ENCODE results near the gene HOXB5.

The HOXB5 gene

DNA sequence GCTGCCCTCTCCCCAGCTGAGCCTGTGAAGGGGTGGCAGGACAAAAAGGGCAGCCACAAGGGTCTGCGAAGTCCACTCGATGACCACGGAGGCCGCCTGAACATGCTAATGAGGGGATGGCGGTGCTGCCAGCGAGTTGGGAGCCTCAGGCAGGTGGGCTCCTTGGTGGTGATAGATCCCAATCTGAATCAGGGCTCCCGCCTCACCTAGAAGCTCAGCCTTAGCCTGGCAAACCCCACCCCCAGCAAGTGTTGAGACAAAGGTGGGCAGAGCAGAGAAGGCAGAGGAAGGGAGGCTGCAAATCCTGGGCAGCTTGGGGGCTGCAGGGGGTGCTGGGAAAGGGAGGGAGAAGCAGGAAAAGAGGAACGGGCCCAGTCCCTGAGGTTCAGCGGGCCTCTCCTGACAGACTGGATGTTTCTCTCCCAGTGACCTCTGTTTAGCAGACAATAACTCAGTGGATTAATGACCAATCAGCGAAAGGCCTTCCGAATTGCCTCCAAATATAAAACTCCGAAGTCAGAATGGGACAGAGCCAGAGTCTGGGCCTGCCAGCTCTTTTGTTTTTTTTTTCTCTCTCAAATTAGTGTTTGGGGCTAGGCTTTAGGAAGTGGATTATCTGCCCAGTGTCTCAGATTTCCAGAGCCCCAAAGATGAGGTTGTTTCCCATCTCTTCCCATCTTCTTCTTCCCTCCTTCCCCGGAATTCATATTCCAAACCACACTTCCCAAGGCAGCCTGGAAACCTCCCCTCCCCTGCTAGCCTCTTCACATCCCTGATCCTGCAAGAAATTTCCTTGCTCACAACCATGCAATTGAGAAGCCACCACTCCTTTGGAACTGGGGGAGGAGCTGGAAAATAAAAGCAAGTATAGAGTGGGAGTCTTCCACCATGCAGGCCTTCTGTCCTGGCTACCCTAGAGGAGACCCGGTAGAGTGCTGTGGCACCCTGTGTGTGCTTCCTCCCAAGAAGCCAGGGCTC lies 33.5 kb downstream of the HOXB5 start:
- TF ChIP-seq, protein P1, sequence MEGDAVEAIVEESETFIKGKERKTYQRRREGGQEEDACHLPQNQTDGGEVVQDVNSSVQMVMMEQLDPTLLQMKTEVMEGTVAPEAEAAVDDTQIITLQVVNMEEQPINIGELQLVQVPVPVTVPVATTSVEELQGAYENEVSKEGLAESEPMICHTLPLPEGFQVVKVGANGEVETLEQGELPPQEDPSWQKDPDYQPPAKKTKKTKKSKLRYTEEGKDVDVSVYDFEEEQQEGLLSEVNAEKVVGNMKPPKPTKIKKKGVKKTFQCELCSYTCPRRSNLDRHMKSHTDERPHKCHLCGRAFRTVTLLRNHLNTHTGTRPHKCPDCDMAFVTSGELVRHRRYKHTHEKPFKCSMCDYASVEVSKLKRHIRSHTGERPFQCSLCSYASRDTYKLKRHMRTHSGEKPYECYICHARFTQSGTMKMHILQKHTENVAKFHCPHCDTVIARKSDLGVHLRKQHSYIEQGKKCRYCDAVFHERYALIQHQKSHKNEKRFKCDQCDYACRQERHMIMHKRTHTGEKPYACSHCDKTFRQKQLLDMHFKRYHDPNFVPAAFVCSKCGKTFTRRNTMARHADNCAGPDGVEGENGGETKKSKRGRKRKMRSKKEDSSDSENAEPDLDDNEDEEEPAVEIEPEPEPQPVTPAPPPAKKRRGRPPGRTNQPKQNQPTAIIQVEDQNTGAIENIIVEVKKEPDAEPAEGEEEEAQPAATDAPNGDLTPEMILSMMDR (IDR thresholded peaks at IDR 0.05) = no peak
- TF ChIP-seq ZFX (IDR thresholded peaks at IDR 0.05; ENCODE audit: borderline replicate concordance) = no peak
- no peak overlapping the region for H3K27ac ChIP-seq

- no peak overlapping the region for H3K27ac ChIP-seq
- TF ChIP-seq, protein P1 (IDR thresholded peaks at IDR 0.05) = no peak
- no peak for TF ChIP-seq ZFX (IDR thresholded peaks at IDR 0.05; ENCODE audit: borderline replicate concordance)
Observed at GRCh38 chr17:48559122-48559839, 34.3 kb downstream of the HOXB5 start.

GRCh38 chr17:48558831-48559121 lies 34.8 kb downstream of the HOXB5 start:
- H3K27ac ChIP-seq = no peak overlapping the region

GRCh38 chr17:48558057-48558830 lies 35.3 kb downstream of the HOXB5 start:
- no peak for TF ChIP-seq ZFX (IDR thresholded peaks at IDR 0.05; ENCODE audit: borderline replicate concordance)
- TF ChIP-seq, protein P1 (IDR thresholded peaks at IDR 0.05) = no peak
- H3K27ac ChIP-seq = no peak overlapping the region

More at GRCh38 chr17:48558831-48559121, 34.8 kb downstream of the HOXB5 start:
- no peak for TF ChIP-seq ZFX (IDR thresholded peaks at IDR 0.05; ENCODE audit: borderline replicate concordance)
- TF ChIP-seq, protein P1 (IDR thresholded peaks at IDR 0.05) = no peak

DNA sequence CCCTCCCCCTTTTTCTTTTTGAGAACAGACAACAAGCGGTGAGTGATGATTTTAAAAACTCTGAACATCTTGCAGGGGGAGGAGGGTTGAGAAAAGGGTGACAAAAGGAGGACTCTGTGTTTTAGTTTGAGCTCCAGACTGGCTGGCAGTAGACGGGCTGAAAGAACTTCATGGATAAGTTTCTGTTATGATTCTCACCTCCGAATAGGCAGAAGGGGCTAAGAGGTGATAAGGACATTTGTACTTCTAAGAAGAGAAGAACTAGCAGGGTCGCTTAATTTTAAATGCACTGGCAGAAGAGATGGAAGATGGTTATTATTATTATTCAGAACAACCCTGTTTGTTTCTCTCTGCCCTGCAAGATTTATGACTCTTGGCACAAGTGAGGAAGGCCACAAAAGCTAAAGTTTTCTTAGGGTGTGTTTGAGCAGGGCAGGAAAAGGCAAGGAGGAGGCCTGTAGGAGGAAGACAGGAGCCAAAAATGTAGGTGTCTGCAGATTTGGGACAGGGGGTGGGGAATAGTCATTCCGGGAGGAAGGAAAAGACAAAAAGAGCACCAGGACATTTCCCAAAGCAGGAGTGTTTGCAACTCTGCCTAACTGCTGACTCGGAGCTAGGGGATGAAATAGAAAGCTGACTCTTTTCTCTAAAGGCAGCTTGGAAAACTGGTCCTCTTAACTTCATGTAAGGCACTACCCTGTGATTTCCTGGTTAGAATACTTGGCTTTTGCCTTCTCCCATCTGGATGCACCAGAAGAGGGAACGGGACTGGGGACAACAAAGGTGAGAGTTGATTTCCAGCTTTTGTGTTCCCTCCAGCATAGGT lies 36.8 kb downstream of the HOXB5 start:
- TF ChIP-seq, protein P1 (IDR thresholded peaks at IDR 0.05) = no peak
- no peak for TF ChIP-seq ZFX (IDR thresholded peaks at IDR 0.05; ENCODE audit: borderline replicate concordance)
- H3K27ac ChIP-seq = no peak overlapping the region

- no peak overlapping the region for H3K27ac ChIP-seq
- TF ChIP-seq ZFX (IDR thresholded peaks at IDR 0.05; ENCODE audit: borderline replicate concordance) = no peak
- TF ChIP-seq, protein P1 (IDR thresholded peaks at IDR 0.05) = no peak
Observed at GRCh38 chr17:48556229-48556575, 37.4 kb downstream of the HOXB5 start.
